GM12878 (cell line): Measurements from ENCODE around the gene MRAP2. TPM values are rescaled to one million over a fixed set of nuclear protein-coding genes. Genes with fewer than 3 reads are reported as not detected.

ENCODE experiments used
- ATAC-seq: fragments of 200-7000 bp; cut with Tn5 transposase; 3 replicates; pipeline ENCODE4 v1.9.1; 2020; ENCODE audit warnings: mild to moderate bottlenecking, moderate library complexity
- BruUV-seq: library from RNA; stranded (reverse); fragments of 400-500 nt; replicated peaks from 2 replicates; lab custom pipeline; 2021; lab: Mats Ljungman, UMichigan
- CTCF ChIA-PET: fragments of 300-600 bp; sonication (Branson Sonifier 250); formaldehyde crosslinking; extraction: SDS; loops from one replicate; lab custom pipeline; 2021; ENCODE audit warnings: inconsistent platforms; lab: Yijun Ruan, JAX
- POLR2A ChIA-PET: fragments of 350-600 bp; formaldehyde crosslinking; extraction: SDS; loops from one replicate; lab custom pipeline; 2021; ENCODE audit warnings: inconsistent platforms; lab: Charles Lee
- RAD21 ChIA-PET: fragments of 300-600 bp; sonication (Branson Sonifier 250); formaldehyde crosslinking; loops from one replicate; lab custom pipeline; 2023; ENCODE audit warnings: antibody characterized with exemption; ENCODE audit not compliant: unreplicated experiment; lab: Charles Lee
- SMC1A ChIA-PET: fragments of 300-600 bp; sonication (Branson Sonifier 250); formaldehyde crosslinking; loops from one replicate; lab custom pipeline; 2023; ENCODE audit not compliant: unreplicated experiment, uncharacterized antibody; lab: Charles Lee
- DNase-seq: peaks from one replicate; pipeline ENCODE4 v3.0.0-alpha.2; 2011; ENCODE audit warnings: low read depth, low spot score
- FAIRE-seq: peaks from 3 replicates; lab custom pipeline; 2011; peaks lifted over from hg19 to GRCh38; lab: Jason Lieb, UNC
- H2AFZ ChIP-seq: 2 replicates; pipeline ENCODE4 v1.6.0; 2011; ENCODE audit warnings: low read depth, low read length, control low read depth; ENCODE audit not compliant: control insufficient read depth
- H3K27ac ChIP-seq: 2 replicates; pipeline ENCODE4 v1.5.1; 2011; ENCODE audit warnings: control low read depth; ENCODE audit not compliant: control insufficient read depth, insufficient read depth
- H3K27me3 ChIP-seq, 2 experiments: replicated peaks in 1 of 2; 2 replicates each; pipeline versions ENCODE4 v1.6.0 to v1.6.1; 2011; ENCODE audit warnings: low read length in 1 of 2; ENCODE audit not compliant: control insufficient read depth in 2 of 2, insufficient read depth in 2 of 2
- H3K36me3 ChIP-seq, 2 experiments: 2 replicates each; pipeline ENCODE4 v1.5.1; 2011; ENCODE audit warnings: low read length in 1 of 2; ENCODE audit not compliant: control insufficient read depth in 2 of 2, insufficient read depth in 2 of 2
- H3K4me1 ChIP-seq: 2 replicates; pipeline ENCODE4 v1.6.1; 2011; ENCODE audit warnings: mild to moderate bottlenecking, low read length, moderate library complexity, mixed read lengths; ENCODE audit not compliant: control insufficient read depth, insufficient read depth
- H3K4me2 ChIP-seq: 2 replicates; pipeline ENCODE4 v1.6.0; 2011; ENCODE audit warnings: control low read depth; ENCODE audit not compliant: control insufficient read depth, insufficient read depth
- H3K4me3 ChIP-seq: fragments of 200-600 bp; sonication (generic); 2 replicates; pipeline ENCODE4 v1.5.1; 2016
- H3K79me2 ChIP-seq: 2 replicates; pipeline ENCODE4 v1.6.0; 2011; ENCODE audit warnings: low read length; ENCODE audit not compliant: control insufficient read depth, insufficient read depth
- H3K9ac ChIP-seq: 2 replicates; pipeline ENCODE4 v1.8.0; 2011; ENCODE audit warnings: low read length, control low read depth, mixed read lengths; ENCODE audit not compliant: control insufficient read depth, insufficient read depth
- H3K9me3 ChIP-seq: replicated peaks from 3 replicates; pipeline ENCODE4 v1.5.1; 2011; ENCODE audit warnings: mild to moderate bottlenecking, low read length; ENCODE audit not compliant: control insufficient read depth, insufficient read depth
- H4K20me1 ChIP-seq: 2 replicates; pipeline ENCODE4 v1.6.0; 2011; ENCODE audit not compliant: control insufficient read depth, insufficient read depth
- ATF2 ChIP-seq: IDR thresholded peaks from 2 replicates; pipeline ENCODE4 v1.6.1; 2012; ENCODE audit warnings: low read length, inconsistent platforms
- E4F1 ChIP-seq: fragments of 450-650 bp; IDR thresholded peaks from 2 replicates; pipeline ENCODE4 v1.6.1; 2018; ENCODE audit warnings: borderline replicate concordance, mild to moderate bottlenecking; ENCODE audit not compliant: partially characterized antibody
- HCFC1 ChIP-seq: fragments of 150-350 bp; IDR thresholded peaks from 2 replicates; pipeline ENCODE4 v1.6.1; 2014; ENCODE audit warnings: low read length
- ZNF687 ChIP-seq: fragments of 450-650 bp; IDR thresholded peaks from 2 replicates; pipeline ENCODE4 v1.6.1; 2017; ENCODE audit warnings: mild to moderate bottlenecking, moderate library complexity
- WGBS: methylation state at CpG from one replicate; pipeline ENCODE4 v1.1.6; 2016; ENCODE audit warnings: low lambda C conversion rate; ENCODE audit not compliant: insufficient replicate concordance, insufficient coverage; ENCODE audit errors: missing lambda C conversion rate; 5-methylcytosine and 5-hydroxymethylcytosine counted together
- in situ Hi-C: fragments of 300-500 bp; cut with MboI; formaldehyde crosslinking; loops from 9 replicates; pipeline ENCODE4 v1.14.3; 2018; ENCODE audit warnings: mixed read lengths
- intact Hi-C: fragments of 100-400 bp; cut with micrococcal nuclease; formaldehyde crosslinking; loops from one replicate; pipeline ENCODE4 v1.14.2; 2022; ENCODE audit not compliant: unreplicated experiment
- polyA plus RNA-seq, 11 experiments: library from polyadenylated mRNA; depleted of rRNA in 4 of 11; unstranded in 6 of 11; stranded (reverse) in 5 of 11; fragments of >200 nt; fragmentation: Nextera tagmentation in 4 of 11; fragmentation: Illumina TruSeq in 1 of 11; extraction: Ambion mirVana in 4 of 11; extraction: Trizol in 1 of 11; gene quantifications; 1 replicate in 1 of 11; 2 replicates in 10 of 11; pipeline versions ENCODE4 v1.2.1 to v1.2.3, GENCODE V29; 2011 to 2016; ENCODE audit warnings: inconsistent platforms in 2 of 11, missing spikeins in 2 of 11, low read depth in 1 of 11
- total RNA-seq, 4 experiments: library from RNA; depleted of rRNA in 3 of 4; stranded (reverse); fragments of >200 nt in 3 of 4; fragmentation: Illumina TruSeq in 1 of 4; extraction: Trizol in 1 of 4; gene quantifications; 2 replicates each; pipeline versions ENCODE4 v1.2.1 to v1.2.3, GENCODE V29; 2013 to 2021

The MRAP2 gene
- total and polyA plus RNA-seq, 10 of the 15 experiments (the other 5 are each of a cell fraction or from before 2014, with no cell fraction given), result not detected

- Histone ChIP-seq H3K27ac (no peak overlapping the region), H4K20me1 (no peaks in the 10 kb centered on the region), H3K9ac (no peak overlapping the region), H3K36me3 (no peaks in the 10 kb centered on the region), H3K4me2 (no peak overlapping the region), H3K27me3 (no peaks in the 10 kb centered on the region; a peak in 1 of 4 replicates), H3K9me3 (no peaks in the 10 kb centered on the region), H3K79me2 (no peaks in the 10 kb centered on the region), H3K4me3 (no peak overlapping the region), H3K4me1 (no peaks in the 10 kb centered on the region), H2AFZ (no peak overlapping the region)
- TF ChIP-seq E4F1 (no peak), HCFC1 (no peak), ATF2 (no peak), ZNF687 (no peak)
- BruUV-seq, result no TSS peak
- ChIA-PET POLR2A (no interaction called here), RAD21 (no interaction called here), SMC1A (no interaction called here), CTCF (no interaction called here)
- FAIRE-seq (no peak), DNase-seq (no peak), ATAC-seq (no peak)
- WGBS, result 8% methylated on average over 2 of the region's 2 CpGs
- intact Hi-C loops, result no loop called here
- in situ Hi-C loops, result no loop called here
These were observed 31.3 kb upstream of the MRAP2 start for GRCh38 chr6:84002226-84002625.
